Measurements from ENCODE around the gene MRTFB. TPM values are rescaled to one million over a fixed set of nuclear protein-coding genes. Genes with fewer than 3 reads are reported as not detected.
"Not testable (repeated sequence)": the region's sequence is repeated elsewhere in the genome, so short reads cannot be mapped to it uniquely, and the experiment has no call there.

The MRTFB gene
- total RNA-seq, 1 donor from 2014 or later, result 36.3 TPM

DNA sequence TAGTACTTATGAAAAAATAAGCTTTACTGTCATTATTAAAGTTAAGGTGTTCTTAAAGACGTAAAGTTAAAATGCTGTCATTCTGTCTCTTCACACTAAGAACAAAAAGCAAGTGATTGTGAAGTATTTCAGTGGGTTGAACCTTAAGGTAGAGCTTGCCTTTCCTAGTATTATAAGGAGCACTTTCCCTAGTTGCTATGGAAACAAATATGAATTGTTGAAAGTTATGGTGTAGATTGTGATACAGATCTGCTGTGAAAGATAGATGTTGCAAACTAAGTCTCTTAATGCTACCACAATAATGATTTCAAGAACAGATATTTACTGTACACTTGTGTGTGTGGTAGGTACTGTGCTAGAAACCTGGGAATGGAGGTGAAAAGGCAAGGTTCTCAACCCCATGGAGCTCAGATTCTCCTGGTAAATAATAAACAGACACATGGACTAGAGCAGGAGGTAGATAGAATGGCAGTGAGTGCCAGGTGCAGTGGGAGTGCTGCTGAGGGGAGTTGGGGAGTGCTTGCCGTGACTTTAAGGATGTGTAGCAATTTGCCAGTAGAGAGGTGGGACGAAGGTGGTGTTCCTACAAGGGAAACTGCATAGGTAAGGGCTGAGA is 34.7 kb downstream of the MRTFB start:
- DNase-seq, result no peak

DNA sequence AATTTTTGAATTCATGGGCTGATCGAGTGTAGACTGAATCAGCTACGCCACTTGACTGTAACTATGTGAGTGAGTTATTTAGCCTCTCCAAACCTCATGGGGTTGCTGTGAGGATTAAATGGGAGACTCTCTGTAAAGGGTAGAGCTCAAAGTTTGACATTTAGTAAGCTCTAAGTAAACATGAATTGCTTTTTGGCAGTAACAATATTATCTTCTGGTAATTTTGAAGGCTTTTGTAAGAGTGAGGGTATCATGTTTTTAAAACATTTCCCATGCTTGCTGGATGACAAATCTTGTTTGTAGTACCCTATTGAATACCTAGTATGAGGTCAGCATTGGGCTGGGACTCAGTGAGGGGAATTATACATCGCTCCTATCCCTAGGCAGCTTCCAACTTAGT is 35.3 kb downstream of the MRTFB start:
- DNase-seq, result no peak

DNA sequence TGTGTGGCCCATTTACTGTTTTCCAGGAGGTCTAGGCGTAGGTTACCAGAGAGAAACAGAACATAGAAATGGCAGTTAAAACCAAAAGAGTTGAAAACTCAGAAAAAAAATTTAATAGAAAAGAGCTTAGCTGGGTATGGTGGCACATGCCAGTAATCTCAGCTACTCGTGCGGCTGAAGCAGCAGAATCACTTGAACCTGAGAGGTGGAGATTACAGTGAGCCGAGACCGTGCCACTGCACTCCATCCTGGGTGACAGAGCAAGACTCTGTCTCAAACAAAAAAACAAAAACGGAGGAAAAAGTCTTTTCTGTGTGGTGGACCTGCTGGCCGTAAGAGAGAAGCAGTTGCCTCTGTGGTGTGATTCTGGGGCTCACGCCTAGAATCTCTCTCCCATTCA is 35.8 kb downstream of the MRTFB start:
- DNase-seq, result no peak

DNA sequence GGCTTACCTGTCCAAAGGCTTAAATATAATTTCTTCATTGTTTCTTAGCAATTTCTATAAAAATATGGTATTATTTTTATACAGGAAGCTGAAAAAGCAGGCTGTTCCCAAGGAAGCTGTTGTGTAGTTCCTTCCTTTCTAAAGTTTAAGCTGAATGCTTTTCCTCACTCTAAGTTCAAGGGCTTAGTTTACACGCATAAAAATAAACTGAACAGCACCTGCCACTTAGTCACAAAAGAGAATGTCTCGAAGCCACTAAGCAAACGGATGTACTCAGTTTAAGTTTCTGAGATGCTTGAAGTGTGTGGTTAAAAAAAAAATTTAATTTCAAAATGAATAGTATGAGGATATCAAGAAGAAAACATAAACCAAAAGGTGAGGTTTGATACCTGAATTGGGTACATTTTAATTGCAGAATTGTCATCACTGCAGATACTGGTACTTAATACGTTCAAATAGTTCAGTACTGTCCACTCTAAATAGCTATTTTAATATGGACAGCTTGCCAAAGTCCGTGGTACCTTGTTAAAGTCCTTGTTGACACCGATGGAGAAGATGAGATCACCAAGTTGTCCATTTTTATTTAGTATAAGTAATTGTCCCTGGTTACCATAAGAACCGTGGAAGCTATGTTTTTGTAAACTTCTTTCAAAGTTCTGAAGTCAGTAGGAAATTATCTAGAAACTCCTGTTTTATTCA is 38.1 kb downstream of the MRTFB start:
- no peak for DNase-seq

DNA sequence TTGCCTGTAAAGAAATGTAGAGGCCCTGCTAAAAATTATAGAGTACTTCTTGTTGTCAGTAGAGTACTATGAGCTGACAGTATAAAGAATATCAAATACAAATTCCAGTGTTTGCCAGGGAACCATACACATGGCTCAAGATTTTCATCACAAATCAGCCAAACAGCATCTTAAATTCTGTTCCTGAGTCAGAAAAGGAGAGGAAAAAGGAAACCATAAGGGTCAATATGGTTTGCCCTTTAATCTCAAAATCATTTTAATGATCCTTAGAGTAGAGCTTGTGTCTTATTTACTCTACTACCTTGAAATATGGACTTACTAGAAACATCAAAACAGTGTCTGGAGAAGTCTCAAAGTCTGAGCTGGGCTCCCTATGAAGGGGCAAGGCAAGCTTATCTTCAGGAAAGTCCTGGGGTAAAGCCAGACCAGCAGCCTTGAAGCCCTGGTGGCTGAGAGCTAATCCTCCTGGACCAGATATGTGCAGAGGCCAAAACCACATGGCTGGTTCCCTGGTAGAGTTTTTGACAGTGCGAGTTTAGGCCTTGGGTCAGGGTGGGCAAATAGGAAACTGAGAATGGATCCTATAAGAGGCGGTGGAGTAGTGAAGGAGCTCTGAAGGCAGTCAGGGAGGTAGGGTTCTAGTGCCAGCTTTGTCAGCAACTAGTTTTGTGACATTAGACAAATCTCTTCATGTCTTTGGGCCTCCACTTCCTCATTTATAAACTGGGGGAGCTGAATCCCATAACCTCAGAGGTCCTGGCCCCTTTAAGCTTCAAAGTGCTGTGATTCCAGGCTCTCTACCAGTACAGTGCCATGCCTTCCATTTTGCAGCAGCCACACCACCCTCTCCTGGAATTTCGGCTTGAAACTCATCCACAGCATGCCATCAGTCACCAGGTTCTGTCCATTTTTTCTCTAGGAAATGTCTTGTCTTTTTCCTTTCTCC is 38.9 kb downstream of the MRTFB start:
- DNase-seq, result no peak

DNA sequence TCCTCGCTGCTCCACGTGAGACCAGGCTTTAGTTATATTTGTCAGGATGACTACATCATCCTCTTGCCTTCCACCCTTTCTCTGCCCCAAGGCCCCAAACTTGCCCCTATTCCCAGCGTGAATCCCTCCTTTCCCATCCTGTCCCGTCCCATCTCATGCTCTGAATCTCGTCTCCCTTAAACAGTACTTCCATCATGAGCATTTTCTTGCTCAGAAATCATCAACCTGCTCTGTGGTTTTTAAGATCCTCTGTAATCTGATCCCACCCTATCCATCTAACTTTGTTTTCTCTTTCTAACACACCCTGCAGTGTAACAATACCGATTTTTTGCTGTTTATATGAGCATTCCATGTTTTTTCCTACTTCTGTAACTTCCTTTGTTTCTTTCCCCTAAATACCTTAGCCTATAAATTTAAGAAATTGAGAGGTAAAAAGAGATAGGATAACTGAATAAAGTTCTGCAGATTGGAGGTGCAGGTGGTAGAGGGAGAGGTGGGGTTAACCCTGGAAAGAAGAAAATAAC is 39.7 kb downstream of the MRTFB start:
- DNase-seq, result no peak

DNA sequence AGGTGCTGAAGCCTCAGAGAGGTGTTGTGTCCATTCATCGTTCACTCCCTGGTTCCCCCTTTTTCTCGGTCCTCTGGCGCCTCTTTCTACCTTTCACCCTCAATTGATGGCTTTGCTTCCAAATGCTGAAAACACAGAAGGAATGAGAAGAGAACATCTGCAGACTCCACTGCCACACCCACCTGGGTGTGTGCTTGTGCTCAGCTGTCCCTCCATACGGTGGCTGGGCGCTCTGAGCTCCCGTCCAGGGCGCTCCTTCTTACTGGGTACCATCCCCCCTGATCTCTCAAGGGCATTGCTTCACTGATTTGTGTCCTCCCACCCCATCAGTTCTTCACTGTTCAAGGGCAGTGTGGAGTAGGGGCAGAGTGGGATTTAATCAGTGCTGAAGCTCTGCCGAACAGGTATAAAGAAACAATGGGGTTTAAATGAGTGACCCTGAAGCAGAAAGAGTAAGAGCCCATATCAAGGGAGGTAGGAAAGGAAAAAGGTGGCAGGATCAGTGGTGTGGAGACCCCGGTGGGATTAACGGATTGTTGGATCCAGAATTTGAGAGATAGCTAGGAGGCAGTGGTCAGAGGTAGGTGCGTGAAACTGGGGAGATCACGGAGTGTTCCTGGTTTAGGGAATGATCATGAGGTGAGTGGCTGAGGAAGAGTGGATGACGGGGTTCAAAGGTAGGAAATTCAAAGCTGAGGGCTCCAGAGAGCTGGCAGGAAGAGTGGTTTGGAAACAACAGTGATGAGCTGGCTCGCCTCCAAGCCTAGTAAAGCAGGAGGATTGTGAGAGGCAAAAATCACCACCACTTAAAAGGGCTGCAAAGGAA is 40.8 kb downstream of the MRTFB start:
- peak; percentile 16 for DNase-seq

DNA sequence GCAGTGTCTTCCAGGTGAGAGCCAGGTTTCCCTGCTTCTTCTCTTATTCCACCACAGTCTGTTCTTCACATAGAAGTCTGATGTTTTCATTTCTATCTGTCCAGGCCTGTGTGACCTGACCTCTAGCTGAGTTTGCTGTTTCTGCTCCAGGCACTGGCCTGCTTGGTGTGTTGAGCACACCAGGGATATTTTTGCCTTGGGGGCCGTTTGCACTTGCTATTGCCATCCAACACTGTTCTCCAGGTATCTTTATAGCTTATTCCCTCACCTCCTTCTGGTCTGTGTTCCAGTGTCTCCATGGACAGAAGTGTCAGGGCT is 41.4 kb downstream of the MRTFB start:
- DNase-seq, result no peak

DNA sequence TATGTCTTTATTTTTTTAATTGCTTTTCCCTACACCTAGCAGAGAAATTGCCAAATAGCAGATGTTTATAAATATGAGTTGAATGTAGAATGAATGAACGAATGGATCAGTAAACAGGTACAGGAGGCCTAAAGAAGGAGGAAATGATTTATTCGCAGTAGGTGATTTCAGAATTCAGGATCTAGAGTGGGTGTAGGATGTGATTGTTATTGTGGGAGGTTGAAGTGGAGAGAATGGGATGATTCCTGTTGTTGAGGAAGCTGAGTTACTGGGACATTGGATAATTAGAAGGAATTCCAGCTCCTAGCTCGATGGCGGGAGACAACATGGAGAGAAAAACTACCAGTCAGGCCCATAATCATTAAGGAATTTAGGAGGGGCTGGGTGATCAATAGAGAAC is 42.2 kb downstream of the MRTFB start:
- no peak for DNase-seq

DNA sequence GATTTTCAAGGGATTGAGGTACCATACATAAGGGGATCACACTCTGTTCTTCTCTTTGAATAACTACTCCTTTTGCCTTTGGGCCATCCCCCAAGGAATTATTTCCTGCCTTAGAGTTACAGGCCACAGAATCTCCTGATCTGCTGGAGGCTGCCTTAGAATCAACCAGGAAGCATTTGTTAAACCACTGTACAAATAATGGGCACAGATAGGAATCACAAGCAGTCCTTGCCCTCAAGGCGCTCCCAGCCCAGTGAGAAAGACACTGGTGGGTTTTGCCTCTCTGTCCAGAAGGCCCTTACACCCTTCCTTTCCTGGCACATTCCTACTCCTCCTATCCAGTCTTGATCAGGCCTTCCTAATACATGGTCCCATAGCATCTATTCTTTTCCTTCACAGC is 45.9 kb downstream of the MRTFB start:
- no peak for DNase-seq

DNA sequence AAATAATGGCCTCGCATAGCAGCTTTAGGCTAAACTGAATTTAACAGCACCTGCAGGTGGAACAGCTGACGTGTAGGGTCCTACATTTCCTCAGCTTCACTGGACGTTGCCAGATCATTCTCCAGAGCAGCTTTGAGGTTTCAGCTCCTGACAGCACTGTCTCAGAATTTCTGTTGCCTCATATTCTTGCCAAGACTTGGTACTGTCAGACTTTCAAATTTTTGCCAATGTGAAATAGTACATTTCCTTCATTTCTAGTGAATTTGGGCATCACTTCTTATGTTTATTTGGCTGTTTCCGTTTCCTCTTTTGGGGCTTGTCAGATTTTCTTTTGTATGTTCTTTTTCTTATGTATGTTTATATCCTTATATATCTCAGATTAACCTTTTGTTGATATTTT is 48.7 kb downstream of the MRTFB start:
- DNase-seq, result no peak

DNA sequence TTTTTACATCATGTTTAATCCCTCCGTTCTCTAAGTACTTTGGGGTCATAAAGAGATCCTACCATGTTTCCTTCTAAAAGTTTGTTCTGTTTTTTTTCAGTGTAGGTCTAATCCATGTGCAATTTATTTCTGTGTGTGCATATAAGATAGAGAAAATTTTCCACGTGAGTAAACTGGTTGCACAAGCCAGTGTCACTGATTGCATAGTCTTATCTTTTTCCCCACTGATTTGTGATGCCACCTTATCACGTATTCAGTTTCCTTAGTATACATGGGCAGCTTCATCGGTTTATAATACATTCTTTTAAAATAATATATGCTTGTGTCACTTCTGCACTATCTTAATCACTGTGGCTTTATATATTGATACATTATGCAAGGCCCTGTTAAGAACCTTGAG is 49.2 kb downstream of the MRTFB start:
- no peak for DNase-seq

DNA sequence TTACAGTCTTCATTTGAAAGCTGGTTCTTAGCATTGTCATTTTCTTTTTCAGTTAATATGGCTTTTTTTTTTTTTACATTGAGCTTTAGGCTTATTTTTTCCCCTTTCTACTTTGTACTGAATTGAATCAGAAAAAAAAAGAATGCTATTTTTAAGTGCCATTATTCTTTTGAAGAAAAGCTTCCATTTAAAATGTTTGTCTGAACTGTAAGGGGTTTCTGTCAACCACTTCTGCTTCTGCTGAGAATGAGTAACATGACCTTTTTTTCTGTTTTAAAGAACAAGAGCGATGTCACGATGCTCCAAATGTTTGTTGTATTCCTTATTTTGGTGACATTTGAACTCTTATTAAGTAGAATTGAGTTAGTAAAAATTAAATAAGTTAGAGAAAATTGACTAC is 50.0 kb downstream of the MRTFB start:
- no peak for DNase-seq

DNA sequence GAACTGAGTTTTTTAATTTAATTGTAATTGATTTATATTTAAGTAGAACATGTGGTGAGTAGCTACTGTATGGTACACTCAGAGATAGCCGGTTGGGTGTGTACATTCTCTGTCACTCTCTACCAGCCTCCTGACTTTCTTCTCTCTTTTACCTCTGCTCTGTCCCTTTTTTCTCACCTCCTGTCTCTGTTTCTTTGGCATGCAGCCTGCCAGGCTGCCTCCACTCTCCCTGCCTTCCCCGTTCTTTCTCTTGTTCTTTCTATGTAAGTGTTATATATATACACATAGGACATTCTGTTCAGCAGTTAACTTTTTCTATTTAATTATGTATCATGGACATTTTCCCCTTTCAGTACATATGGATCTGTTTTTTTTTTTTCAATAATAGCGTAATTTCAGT is 50.8 kb downstream of the MRTFB start:
- no peak for DNase-seq

DNA sequence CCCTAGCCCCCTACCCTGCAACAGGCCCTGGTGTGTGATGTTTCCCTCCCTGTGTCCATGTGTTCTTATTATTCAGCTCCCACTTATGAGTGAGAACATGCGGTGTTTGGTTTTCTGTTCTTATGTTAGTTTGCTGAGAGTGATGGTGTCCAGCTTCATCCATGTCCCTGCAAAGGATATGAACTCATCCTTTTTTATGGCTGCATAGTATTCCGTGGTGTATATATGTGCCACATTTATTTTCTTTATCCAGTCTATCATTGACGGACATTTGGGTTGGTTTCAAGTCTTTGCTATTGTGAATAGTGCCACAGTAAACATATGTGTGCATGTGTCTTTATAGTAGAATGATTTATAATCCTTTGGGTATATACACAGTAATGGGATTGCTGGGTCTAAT is 51.3 kb downstream of the MRTFB start:
- not testable (repeated sequence) for DNase-seq

DNA sequence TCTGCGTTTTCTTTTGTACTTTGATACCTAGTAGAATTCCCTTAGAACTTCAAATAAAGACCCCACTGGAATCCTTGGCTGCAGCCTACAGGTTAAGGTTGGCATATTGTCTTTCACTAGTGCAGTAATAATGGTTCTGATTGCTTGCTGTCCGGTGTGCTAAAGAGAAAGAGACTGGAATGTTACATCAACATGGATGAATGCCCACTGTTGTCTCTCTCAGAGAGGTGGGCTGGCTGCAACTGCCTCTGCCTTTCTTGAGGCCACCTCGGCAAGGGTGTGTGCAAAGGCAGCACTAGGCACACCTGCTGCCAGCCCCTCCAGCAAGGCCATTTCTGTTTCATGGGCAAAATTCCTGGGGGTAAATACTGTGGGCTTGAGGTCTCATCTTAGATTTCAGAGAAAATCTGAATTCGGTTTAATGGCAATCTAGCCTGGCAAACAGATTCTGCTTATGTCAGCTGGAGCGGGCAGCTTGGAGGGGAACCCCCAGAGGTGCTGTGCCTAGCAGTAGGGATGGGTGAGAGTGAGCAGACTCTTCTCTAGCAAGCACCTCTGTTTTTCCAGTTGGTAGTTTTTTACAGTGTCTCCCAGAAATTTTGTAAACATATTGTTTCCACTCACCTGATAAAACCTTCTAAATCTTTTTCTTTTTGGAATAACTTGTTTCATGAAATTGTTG is 54.0 kb downstream of the MRTFB start:
- no peak for DNase-seq

DNA sequence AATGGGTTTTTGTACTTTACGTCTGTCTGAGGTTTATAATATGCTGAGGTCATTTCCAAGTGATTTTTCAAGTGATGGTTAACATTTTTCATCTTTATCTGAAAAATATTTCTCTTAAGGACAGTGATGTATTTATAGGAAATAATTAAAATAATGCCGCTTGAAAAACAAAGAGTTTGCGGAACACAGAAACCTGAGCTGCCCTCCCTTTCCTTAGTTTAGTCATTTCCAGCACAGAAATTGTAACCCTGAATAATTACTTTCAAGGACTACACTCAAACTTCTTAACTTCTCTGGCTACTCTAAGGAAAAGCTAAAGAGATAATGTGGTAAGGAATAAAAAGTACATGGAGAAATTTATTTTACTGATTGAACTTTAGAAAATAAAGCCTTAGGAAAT is 54.6 kb downstream of the MRTFB start:
- no peak for DNase-seq

DNA sequence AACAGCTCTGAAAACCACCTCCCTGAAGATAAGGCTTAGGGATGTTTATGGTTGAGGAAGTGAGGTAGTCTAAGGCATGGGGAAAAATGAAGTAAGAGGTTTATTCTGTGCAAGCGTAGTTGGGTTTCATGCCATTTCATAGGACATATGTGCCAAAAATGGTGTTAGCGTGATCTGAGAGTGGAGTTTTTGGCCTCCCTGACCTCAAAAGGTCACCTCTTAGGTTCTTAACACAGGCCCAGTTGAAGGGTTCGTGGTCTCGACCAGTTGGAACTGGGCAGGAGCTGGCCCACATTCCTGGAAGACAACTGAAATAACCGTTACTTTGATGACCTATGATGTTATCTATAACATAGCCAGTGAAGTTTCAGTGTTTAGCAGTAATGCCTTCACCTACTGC is 57.0 kb downstream of the MRTFB start:
- DNase-seq, result no peak

DNA sequence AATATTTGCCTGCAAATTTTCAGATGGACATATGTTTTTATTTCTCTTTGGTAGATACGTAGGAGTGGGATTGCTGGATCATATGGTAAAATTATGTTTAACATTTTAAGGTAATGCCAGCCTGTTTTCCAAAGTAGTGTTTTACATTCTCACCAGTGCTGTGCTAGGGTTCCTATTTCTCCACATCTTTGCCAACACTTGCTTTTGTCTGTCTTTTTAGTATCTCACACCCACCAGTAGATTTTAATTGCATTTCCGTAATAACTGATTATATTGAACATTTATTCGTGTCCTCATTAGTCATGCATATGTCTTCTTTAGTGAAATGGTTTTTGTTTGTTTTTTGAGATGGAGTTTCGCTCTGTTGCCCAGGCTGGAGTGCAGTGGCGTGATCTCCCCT is 58.4 kb downstream of the MRTFB start:
- DNase-seq, result no peak

DNA sequence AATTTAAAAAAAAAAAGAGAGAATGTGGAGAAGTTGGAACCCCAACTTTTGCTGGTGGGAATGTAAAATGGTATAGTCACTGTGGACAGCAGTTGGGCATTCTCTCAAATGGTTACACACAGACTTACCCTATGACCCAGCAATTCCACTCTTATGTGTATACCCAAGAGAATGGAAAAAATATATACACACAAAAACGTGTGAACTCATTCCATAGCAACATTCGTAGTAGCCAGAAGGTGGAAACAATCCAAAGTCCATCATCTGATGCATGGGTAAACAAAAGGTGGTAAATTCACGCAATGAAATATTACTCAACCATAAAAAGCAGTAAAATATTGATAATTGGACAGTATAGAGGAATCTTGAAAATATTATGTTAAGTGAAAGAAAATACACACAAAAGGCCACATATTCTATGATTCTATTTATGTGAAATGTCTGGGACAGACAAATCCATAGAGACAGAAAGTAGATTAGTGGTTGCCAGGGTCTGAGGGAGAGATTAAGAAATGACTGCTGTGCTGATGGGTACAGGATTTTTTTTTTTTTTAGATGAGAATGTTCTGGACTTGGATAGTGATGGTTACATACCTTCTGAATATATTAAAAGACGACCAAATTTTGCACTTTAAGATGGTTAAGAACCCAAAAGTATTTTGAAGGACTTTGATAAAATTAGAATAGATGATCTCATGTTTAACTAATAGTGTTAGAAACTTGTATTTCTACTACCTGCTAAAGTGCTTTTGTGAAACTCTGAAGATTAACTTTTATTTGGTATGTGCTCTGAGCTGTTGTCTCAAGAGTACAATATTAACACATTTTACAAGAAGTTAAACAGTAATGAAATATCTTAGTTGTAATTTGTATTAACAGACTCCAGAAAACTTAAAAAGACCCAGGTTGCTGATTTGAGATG is 60.9 kb downstream of the MRTFB start:
- DNase-seq, result no peak

DNA sequence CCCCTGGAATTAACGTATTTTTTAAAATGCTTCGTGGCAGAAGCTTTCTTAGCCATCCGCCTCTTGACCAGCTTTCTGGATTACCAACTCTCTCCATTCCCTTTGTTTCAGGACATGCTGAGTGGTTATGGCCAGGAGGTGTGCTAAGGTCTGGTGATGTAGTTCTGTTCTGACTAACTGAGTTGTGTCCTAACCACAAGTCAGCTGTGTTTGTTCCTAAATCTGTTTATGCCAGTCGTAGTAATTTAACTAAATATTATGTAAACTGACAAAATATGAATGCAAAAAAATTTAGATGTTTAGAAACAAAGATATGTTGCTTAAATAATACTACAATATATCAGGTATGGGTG is 61.6 kb downstream of the MRTFB start:
- no peak for DNase-seq

Measured in occipital lobe (tissue), 2 donors.